Stimulated activated CD8-positive, alpha-beta memory T cell treated with anti-CD3 and anti-CD28 coated beads, Interleukin-7, amount 100 ng/mL, for 24 hours (primary cell): Measurements from ENCODE around the gene GPALPP1.
"Not testable (repeated sequence)": the region's sequence is repeated elsewhere in the genome, so short reads cannot be mapped to it uniquely, and the experiment has no call there.

Experiments used
- DNase-seq: peaks from one replicate; pipeline ENCODE4 v3.0.0-alpha.2; 2020; ENCODE audit warnings: low read depth

The GPALPP1 gene, protein sequence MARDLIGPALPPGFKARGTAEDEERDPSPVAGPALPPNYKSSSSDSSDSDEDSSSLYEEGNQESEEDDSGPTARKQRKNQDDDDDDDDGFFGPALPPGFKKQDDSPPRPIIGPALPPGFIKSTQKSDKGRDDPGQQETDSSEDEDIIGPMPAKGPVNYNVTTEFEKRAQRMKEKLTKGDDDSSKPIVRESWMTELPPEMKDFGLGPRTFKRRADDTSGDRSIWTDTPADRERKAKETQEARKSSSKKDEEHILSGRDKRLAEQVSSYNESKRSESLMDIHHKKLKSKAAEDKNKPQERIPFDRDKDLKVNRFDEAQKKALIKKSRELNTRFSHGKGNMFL

DNA sequence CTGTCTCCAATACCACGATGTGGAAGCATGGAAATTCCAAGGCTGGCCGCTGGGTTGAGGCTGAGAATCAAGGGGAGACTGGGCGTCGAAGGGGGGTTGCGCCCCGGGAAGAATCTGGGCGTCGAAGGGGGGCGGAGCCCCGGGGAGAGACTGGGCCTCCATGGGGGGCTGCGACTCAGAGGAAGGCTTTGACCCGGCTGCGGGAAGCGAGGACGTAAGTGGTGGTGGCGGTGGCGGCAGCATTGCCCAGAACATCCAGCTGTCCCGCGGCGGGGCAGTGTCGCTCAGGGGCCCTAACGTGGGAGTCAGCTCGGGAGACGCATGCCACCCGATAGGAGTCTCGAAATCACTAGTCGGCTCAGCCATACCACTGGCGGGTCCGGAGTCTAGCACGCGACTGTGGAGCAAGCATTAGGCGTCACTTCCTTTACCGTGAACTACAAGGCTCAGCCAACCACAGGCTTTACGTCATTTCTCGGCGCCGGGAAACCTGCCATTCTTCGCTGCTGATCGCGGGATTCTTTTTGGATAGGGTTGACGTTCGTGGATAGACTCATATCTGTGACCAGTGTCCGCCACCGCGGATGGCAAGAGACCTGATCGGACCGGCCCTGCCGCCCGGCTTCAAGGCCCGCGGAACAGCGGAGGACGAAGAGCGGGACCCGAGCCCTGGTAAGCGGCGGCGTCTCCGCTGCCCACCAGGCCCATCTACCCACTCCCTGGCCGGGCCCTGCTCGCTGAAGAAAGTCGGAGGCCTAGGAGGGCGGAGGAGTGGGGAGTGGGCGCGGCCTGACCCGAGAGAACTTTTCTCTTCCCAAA is at the start of gene GPALPP1, which contains the start of gene NUFIP1:
Gene GPALPP1, plus strand, starts transcription at position 468 of the 819 bp plus-strand sequence. Its CDS starts 117 bp downstream, at position 585.
Gene NUFIP1, minus strand, starts transcription at position 401 of the 819 bp plus-strand sequence. Its CDS starts 35 bp downstream, at position 366.
- peak; percentile 93 for DNase-seq

DNA sequence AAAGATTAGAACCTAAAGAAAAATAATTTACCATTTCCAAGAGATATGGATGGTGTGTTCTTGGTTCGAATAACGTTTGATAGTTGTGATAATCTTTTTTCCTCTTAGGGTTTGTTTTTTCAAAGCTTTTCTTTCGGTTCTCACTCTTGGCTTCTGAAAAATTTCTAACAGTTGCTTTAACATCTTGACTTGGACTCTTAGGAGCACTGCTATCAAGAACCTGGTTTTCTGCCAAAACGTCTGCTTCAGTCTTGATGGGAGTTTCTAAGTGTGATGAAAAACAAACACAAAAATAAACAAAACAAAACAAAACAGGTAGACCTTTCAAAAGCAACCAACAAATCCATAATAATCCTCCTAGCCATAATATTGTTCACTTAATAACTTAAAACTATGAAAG is 45.9 kb upstream of the GPALPP1 start:
- DNase-seq: not testable (repeated sequence)

DNA sequence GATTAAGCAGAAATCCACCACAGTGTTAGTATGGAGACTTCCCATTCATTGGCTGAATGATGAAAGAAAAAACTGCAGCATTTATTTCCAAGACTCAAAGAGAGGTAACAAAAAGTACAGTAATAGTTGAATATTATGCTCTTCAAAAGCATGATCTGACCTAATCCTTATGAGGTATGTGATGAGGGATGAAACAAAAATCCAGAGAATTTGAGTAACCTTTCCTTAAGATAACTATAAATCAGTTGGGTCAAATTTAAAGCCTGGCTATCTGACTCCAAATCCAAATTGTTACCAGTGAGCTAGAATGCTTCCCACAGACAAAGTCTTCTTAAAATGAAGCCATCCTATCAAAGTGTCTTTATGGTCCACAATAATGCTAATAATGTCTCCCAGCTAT is 38.2 kb upstream of the GPALPP1 start:
- DNase-seq: no peak

DNA sequence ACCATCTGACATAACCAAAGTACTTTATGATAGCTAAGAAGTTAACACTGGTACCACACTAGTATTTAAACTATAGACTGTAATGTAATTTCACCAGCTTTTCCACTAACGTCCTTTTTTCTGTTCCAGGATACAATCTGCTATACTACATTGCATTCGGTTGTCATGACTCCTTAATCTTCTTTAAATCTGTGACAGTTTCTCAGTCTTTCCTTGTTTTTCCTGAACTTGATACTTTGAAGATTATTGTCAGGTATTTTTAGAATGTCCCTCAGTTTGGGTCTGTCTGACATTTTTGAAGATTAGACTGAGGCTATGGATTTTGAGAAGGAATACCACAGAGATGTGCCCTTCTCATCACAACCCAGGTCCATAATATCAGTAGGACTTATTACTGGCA is 36.7 kb upstream of the GPALPP1 start:
- no peak for DNase-seq

DNA sequence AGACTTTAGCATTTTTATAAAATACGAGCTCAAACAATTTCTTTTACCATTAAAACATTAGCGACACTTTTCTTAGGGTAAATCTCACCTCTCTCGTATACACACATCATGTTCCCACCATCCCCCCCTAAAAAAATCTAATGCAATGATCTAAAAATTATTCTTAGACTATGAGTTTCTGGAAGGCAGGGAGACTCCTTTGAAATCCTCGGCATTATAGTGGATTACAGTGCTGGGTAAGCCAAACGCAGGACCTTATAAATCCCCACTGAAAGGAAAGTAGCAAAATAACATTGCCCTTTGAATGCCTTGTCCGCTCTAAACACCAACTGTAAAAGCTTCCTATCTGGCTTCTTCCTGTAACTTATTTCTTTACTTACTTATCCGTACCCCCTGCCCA is 35.1 kb upstream of the GPALPP1 start:
- no peak for DNase-seq

DNA sequence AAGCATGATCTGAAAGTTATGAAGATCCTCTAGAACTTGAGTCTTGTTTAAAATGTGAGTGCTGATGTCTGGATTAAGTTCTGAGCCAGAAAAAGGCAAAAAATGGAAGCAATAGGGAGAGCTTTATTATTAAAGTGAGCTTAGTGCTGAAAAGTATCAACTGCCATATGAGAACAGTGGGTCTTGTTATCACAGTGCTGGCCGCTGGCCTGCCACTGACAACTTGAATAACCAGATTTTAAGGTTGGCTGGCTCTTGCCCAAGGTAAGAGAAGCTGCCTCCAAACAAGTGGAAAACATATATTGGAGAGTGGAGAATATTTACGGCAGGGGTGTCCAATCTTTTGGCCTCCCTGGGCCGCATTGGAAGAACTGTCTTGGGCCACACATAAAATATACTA is 33.9 kb upstream of the GPALPP1 start:
- no peak for DNase-seq

DNA sequence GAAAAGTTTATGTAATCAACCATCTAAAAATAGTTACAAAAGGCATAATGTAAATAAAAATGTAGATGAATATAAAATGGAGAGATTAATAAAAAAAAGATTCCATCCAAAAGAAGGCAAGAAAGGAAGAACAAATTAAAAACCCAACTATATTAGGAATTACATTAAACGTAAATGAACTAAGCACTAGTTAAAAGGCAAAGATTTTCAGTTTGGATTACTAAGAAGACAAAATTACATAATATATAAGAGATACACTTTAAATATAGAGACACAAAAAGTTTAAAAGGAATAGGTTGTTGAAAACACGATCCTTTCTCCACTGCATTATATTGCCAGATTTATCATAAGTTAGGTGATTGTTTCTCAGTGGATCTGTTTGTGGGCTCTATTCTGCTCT is 27.3 kb upstream of the GPALPP1 start:
- DNase-seq: no peak

DNA sequence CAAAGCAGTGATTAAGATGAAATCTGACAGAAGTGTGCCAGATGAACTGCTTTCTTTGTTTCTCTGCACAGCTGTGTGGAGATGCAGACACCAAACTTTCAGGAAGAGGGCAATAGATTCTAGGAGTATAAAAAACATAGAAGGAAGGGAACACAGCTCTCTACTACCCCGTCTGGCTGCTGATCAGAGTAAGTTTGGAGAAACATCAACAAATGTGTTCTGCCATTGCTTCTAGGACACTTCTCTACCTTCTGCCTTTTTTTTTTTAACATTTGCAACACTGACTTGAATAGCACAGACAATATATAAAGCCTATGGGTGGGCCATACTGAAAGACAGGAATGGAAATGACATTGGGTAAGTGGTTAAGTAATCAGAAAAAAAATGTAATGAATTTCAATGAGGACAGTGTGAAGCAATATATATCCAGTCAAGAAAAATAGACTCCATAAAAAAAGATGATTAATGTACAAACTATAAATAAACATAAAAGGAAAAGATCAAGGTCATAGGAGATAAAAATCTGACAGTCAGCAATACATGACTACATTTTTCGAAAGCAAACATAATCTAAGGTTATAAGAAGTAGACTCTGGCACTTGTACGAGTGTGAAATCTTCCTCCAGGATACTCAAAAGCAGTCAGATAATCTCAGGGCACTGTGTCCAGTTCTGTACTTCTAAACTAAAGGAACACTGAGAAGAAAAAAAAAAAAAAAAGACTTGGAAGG is 21.5 kb upstream of the GPALPP1 start:
- no peak for DNase-seq

DNA sequence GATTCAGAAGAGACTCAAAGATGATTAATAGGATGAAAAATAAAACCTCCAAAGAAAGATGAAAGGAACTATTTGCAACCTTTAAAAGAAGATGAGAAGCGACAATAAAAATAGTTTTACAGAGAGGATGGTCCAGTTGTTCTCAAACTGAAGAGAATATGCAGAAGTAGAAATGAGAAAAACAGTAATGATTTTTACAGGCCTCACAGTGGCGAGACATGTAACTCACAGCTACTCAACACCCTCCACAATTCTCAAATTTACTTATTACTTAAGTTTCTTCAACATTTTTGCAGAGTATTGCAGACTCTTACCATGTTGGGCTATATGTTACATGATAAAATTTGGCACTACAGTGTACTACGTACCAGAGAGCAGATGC is 20.9 kb upstream of the GPALPP1 start:
- no peak for DNase-seq

DNA sequence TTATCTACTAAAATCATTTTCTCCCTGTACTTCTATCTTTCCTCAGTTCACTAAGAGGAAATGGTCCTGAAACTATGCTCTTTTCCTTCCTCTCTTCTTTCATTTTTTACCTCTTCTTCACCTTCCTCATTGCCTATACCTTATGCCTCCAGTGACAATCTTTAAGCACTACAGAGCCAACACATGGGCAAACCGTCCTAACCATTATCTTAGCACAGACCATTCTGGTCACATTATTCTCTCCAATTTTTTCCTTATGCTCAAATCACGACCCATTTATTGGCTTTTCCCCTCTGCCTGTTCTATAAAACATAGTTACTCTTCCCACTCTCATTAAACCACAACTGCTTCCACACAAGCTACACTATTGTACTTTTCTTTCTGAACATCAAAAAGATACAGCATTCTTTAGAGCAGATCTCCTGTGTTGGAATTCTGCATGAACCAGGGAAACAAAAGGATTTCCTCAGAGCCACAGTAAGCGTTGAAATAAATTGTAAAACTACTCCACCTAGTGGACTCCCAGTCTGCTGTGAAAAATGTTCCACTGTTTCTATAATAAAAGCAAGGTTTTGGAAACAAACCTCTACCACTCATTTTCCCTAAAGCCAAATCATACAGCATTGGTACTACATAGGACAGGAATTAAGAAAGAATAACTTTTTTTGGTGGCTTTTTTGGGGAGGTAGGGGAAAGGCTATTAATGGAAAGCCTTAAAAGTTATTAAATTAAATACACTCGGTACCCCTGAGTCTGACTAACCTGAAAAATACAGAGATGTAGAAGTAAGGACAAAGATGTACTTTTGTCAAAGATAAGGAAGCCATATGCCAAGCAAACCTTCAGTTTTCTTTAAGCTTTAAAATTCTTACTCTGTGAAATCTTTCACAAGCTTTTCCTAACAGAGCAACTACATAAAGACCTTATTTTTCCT is 19.5 kb upstream of the GPALPP1 start:
- DNase-seq: no peak

DNA sequence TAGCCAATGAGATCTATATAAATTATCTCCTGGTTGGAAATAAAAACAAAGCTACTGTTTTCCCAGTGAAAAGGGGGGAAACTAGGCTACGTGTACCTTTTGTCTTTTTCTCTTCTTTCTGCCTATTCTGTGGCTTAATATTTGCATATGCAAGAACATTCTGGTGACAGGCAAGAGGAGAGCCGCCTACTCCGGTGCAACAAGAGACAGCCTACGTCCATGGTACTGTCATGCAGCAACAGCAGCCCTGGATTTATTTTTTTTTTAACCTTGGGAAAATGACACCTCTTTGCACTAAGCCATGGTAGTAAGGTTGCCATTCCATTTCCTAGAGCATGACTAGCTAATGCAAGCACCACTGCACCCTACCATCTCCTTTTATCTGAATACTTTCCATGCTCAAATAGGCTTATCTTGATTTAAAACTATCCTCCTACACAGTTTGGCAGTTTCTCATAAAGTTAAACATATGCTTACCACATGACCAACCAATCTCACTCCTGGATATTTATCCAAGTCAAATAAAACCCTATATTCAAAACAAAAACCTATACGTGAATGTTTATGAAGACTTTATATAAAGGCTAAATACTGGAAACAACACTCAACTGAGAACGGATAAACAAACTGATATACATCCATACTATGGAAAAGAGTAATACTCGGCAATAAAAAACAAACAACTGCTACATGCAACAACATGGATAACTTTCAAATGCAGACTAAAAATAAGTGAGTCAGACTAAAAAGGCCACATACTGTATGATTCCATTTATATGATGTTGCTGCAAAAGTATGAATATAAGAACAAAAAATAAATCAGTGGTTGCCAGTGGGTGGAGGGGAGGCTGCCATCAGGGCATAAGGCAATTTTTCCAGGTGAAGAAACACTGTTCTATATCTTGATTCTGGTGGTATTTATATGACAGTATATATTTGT is 17.4 kb upstream of the GPALPP1 start:
- DNase-seq: no peak

DNA sequence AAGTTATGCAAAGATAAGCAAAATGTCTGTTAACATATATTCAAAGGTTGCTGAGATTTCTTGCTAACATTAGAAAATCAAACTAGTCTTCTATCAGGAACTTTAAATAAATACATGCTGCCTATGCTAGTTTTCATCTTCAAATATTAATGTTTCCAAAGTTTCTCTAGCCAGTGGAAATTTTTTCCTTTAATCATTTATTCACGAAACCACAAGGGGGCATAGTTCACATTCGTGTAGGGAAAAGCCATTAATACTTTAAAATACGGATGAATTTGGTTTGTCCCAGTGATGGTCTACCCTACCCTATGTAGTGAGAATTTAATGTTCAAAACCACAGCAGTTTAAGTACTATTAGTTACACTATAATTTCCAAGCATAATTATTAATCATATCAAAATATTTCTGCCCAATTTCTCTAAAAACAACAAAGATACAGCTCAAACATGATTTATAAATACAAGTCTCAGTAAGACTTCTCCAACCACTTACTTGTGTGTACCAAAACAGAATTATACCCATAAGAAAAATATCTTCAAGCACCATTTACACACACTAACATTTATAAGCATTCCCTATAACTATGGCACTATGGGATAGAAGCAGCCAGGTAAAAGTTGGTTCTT is 16.3 kb upstream of the GPALPP1 start:
- no peak for DNase-seq

DNA sequence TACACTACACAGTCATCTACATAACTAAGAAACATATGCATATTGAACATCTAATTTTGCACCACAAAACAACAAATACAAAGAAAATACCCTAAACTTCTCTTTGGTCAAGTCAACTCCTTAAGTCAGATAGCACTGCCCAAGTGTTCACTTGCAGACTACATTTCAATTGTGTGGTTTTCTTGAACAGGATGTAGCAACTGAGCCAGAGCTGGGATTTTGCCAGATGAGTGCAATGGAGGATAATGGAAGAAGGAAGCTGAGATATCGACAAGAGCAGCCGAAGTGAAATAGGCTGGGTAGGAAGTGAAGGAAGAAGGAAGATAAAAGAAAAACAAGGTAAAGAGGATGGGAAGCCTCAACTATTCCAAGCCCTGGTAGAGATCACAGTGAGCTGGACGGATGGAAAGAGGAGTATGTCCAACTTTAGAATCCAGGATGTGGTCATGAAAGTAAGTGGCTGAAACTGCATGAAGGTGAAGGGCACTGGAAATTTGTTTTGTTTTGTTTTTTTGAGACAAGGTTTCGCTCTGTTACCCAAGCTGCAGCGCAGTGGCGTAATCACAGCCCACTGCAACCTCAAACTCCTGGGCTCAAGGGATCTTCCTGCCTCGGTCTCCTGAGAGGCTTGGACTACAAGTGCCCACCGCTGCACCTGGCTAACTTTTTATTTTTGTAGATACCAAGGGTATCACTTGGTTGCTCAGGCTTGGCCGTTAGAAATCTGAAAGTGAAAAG is 15.1 kb upstream of the GPALPP1 start:
- DNase-seq: no peak

DNA sequence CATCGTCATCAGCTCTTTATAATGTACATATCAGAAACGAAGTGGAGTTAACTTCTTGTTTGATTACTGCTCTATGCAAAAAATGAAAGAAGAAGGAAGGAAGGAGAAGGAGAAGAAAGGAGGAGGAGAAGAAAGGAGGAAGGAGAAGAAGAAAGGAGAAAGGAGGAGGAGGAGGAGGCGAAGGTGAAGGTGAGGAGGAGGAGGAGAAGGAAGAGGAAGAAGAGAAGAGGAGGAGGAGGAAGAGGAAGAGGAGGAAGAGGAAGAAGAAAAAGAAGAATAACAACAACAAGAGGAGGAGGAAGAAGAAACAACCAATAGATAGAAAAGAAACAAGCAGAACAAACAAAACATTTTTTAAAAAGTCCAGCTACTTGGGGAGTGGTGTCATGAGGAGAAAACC is 13.1 kb upstream of the GPALPP1 start:
- DNase-seq: no peak

DNA sequence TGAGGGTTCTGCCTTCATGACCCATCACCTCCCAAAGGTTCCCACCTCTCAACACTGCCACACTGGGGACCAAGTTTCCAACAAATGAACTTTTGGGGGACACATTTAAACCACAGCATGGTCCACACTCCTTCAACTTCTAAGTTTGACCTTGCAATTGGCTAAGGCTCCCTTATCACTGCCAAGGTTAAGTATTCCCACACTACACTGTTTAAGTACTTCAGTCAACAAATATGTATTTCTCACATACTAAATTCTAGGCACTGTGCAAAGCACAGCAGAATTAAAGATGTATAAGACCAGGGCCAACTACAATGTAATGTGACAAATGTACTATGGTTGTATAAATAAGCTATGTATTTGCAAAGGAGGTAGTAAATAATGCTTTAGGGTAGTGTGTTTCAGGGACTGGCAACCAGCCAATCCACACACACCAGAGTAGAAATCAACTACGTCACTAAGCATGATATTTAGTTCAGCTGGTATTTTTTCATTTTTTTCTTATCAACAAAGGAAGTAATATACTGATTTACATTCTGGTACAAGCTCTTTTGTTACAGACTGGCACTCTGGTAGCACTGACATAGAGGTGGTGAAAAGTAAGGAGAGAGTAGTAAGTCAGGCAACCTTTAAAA is 12.3 kb upstream of the GPALPP1 start:
- DNase-seq: no peak

DNA sequence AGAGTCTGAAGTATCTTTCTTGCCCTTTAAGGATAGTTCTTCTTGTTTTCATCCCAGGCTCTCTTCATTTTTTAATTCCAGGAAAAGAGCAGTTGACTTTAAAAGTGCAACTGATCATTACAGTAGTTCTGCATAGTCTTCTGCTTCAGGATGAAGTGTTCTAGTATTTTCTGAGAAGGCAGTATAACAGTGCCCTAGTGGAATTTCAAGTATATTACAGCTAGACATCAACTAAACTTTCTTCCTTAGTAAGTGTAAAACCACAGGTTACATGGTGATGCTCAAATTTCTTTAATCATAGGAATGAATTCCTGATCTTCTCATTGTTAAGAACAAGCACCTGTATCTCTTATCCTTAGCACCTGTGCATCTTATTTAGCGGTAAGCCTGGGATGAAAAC is 11.0 kb upstream of the GPALPP1 start:
- no peak for DNase-seq

DNA sequence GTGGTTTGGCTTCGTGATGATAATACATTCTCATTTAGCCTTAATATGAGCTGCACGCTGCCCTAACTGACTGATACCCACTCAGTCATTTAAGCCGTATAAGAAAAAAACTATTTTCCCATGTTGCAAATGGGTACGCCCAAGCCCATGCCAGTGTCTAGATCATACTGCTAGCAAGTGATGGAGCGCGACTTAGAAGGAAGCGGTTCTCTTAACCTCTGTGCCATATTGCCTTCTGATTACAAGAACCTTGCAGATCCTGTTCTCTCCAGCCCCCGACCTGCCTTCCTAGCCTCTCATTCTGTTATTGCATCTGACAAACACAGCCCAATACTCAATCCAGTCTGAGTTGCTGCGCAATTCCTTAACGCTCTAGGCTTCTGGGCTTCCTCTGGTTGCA is 603 bp downstream of the GPALPP1 start:
- DNase-seq: no peak

DNA sequence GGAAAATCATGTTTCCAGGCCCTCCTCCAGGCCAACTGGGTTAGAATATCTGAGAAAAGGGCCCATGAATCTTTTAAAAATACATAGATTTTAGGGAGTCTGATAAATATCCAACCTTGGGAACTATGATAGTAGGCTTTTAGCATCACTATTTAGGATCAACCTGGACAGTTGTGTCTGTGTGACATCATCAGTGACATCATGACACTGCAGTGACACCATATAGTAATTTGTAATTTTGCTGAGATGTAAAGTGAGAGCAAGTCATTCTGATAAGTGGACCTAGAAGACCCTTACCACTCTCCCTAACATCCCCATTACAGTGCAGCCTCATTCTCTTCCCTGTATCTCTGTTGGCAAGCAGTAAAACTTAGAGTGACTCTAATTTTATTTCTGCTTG is 14.1 kb downstream of the GPALPP1 start:
- no peak for DNase-seq

DNA sequence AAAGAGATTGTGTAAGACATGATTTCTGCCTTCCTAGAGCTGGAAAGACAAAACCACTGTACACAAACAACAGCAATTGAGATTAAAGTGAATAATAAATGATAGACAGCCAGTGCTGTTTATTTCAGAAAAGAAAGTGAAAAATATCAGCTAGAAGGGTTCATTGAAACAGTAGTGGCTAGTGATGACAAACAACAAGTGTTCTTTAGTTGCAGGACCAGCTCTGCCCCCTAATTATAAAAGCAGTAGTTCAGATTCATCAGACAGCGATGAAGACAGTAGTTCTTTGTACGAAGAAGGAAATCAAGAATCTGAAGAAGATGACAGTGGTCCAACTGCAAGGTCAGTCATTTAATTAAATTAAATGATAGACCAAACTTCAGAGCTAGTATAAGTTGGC is 14.8 kb downstream of the GPALPP1 start:
- no peak for DNase-seq
